ENCODE data around the gene NOC2L. TPM values are rescaled to one million over a fixed set of nuclear protein-coding genes. Genes with fewer than 3 reads are reported as not detected.

The NOC2L gene
- total and polyA plus RNA-seq, 9 of the 15 experiments (the other 6 are each of a cell fraction or from before 2014, with no cell fraction given) = 4.0 to 410 (median 200) TPM

DNA sequence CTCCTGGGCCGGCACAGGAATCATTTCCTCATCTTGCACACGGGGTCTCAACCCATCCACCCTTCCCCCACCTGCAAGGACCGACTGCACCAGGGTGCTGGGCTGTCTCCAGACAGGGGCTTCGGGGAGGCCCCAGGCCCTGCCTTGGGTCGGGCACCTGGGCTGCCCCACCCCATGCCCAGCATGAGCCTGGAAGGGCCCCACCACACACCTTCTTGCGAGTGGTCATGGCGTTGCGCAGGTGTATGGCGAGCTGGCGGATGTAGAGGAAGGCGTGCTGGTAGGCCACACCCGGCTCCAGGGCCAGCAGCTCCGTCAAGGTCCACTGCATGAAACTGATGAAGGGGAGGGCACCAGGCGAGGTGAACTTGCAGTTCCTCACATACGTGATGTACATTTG lies 6.9 kb downstream of the NOC2L start:
- Histone ChIP-seq H3K4me2 (ENCODE audit: insufficient read depth, low read length) (no peak overlapping the region), H4K20me1 (replicated peaks; ENCODE audit: control insufficient read depth, insufficient read depth, low read length) (peaks cover 10% of the 10 kb centered on the region), H2AFZ (ENCODE audit: low read depth, low read length) (no peak overlapping the region), H3K27ac (ENCODE audit: extremely low read depth, low read depth, low read length) (no peak overlapping the region), H3K4me3 (no peak overlapping the region), H3K9me1 (ENCODE audit: control insufficient read depth, insufficient read depth, low read length) (no peaks in the 10 kb centered on the region), H3K36me3 (ENCODE audit: control insufficient read depth, insufficient read depth, low read length) (peaks cover 100% of the 10 kb centered on the region), H3K4me1 (replicated peaks in 1 of 2; ENCODE audit: control insufficient read depth in 2 of 2, insufficient read depth in 2 of 2, low read length in 2 of 2) (peaks cover 0 to 50% of the 10 kb centered on the region in 2 experiments; a peak in 2 of 5 replicates), H3K9me3 (replicated peaks; ENCODE audit: control insufficient read depth, insufficient read depth, low read depth, low read length) (no peaks in the 10 kb centered on the region), H3K79me2 (ENCODE audit: control insufficient read depth, insufficient read depth, low read length) (peaks cover 16% of the 10 kb centered on the region), H3K9ac (ENCODE audit: insufficient read depth in 1 of 2, low read depth in 2 of 2, low read length in 2 of 2) (no peak overlapping the region), H3K27me3 (ENCODE audit: control insufficient read depth in 2 of 2, insufficient read depth in 2 of 2, low read length in 2 of 2) (no peaks in the 10 kb centered on the region)
- intact Hi-C loops (cut with micrococcal nuclease) (no loop called here), in situ Hi-C loops (cut with MboI) (no loop called here)
- ChIA-PET CTCF (ENCODE audit: low intra/inter-chr PET ratio) (no interaction called here), POLR2A (interaction anchor here (0.8 to 1.4 kb wide), 3 partner anchors 10 to 14 kb away, joined by 3 to 11 read pairs (median 4); no protein-coding TSS in a partner anchor)
- DNase-seq (ENCODE audit: extremely low read depth in 1 of 4, low spot score in 3 of 4) (no peak), FAIRE-seq (no peak), ATAC-seq (no peak)
- 100% methylated on average over 13 of the region's 15 CpGs for WGBS (ENCODE audit: insufficient coverage, low coverage, missing lambda C conversion rate)
- no TSS peak for BruUV-seq (replicated peaks)
- TF ChIP-seq LCOR (CRISPR knock-in tag; IDR thresholded peaks at IDR 0.05) (no peak), RBFOX2 (IDR thresholded peaks at IDR 0.05; ENCODE audit: low read depth, low read length) (peak; percentile 52)

DNA sequence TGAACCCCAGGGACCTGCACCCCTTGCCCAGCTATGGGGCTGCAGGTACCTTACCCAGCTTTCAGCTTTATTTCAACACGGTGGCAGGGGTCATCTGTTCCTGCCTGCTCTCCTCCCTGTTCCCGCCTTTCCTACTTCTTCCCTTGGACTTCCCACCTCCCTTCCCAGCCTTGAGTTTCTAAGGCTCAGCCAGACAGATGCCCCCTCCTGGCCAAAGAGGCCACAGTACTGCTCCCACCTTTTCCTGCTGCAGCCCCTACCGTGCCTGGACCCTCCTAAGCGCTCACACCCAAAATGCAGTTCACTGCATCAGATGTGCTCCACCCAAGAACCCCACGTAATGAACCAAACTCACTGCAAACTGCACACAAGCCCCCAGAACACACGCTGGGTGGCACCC lies 7.7 kb downstream of the NOC2L start:
- intact Hi-C loops (cut with micrococcal nuclease) = no loop called here
- H3K4me1 ChIP-seq (replicated peaks in 1 of 2; ENCODE audit: control insufficient read depth in 2 of 2, insufficient read depth in 2 of 2, low read length in 2 of 2) = peaks cover 0 to 45% of the 10 kb centered on the region in 2 experiments; a peak in 1 of 5 replicates
- no peak overlapping the region for H3K27ac ChIP-seq (ENCODE audit: extremely low read depth, low read depth, low read length)
- ChIA-PET POLR2A (interaction anchor here (1.0 to 1.4 kb wide), 2 partner anchors 10 to 13 kb away, joined by 4 to 11 read pairs; no protein-coding TSS in a partner anchor), CTCF (ENCODE audit: low intra/inter-chr PET ratio) (no interaction called here)
- H3K27me3 ChIP-seq (ENCODE audit: control insufficient read depth in 2 of 2, insufficient read depth in 2 of 2, low read length in 2 of 2) = no peaks in the 10 kb centered on the region
- no peak for DNase-seq (ENCODE audit: extremely low read depth in 1 of 4, low spot score in 3 of 4)
- no peak for FAIRE-seq
- H3K4me2 ChIP-seq (ENCODE audit: insufficient read depth, low read length) = no peak overlapping the region
- peaks cover 10% of the 10 kb centered on the region for H4K20me1 ChIP-seq (replicated peaks; ENCODE audit: control insufficient read depth, insufficient read depth, low read length)
- H3K36me3 ChIP-seq (ENCODE audit: control insufficient read depth, insufficient read depth, low read length) = peaks cover 100% of the 10 kb centered on the region
- H2AFZ ChIP-seq (ENCODE audit: low read depth, low read length) = no peak overlapping the region
- peak overlapping the region in 1 of 2 experiments; percentile 20; a peak in 1 of 4 replicates for H3K9ac ChIP-seq (ENCODE audit: insufficient read depth in 1 of 2, low read depth in 2 of 2, low read length in 2 of 2)
- no peaks in the 10 kb centered on the region for H3K9me3 ChIP-seq (replicated peaks; ENCODE audit: control insufficient read depth, insufficient read depth, low read depth, low read length)
- H3K4me3 ChIP-seq = no peak overlapping the region
- no peaks in the 10 kb centered on the region for H3K9me1 ChIP-seq (ENCODE audit: control insufficient read depth, insufficient read depth, low read length)
- WGBS (ENCODE audit: insufficient coverage, low coverage, missing lambda C conversion rate) = 85% methylated on average over 6 of the region's 6 CpGs
- in situ Hi-C loops (cut with MboI) = no loop called here
- peak; percentile 18; the same call in 1 of the 3 replicates for ATAC-seq
- peak; percentile 10 for TF ChIP-seq CTCFL (IDR thresholded peaks at IDR 0.05; ENCODE audit: borderline replicate concordance, insufficient read depth, low read depth, low read length, poor library complexity, severe bottlenecking)
- TF ChIP-seq NCOA4 (IDR thresholded peaks at IDR 0.05; ENCODE audit: partially characterized antibody) = no peak
- TF ChIP-seq BACH1 (tag; IDR thresholded peaks at IDR 0.05) = no peak
- peak in 2 of 3 experiments; percentile 21 to 24; a peak in 1 of 6 replicates for TF ChIP-seq CTCF (IDR thresholded peaks at IDR 0.05 in 2 of 3, conservative IDR thresholded peaks at IDR 0.05 in 1 of 3; ENCODE audit: insufficient read depth in 2 of 3, low read depth in 1 of 3, low read length in 3 of 3)
- no TSS peak for BruUV-seq (replicated peaks)
- H3K79me2 ChIP-seq (ENCODE audit: control insufficient read depth, insufficient read depth, low read length) = peaks cover 10% of the 10 kb centered on the region; the same call in 2 of the 3 replicates
